Left renal cortex interstitium (tissue), 4 donors: ENCODE results near the gene OR5K2. TPM values are rescaled to one million over a fixed set of nuclear protein-coding genes. Genes with fewer than 3 reads are reported as not detected.

ENCODE experiments used
- DNase-seq, 4 donors: peaks; one replicate each; pipeline ENCODE4 v3.0.0-alpha.2; 2013; ENCODE audit warnings: low read depth in 4 of 4, low spot score in 2 of 4, missing footprints in 1 of 4
- polyA plus RNA-seq, 4 donors: library from polyadenylated mRNA; unstranded; fragments of 120-200 nt; gene quantifications; one replicate each; pipeline ENCODE4 v1.2.1, GENCODE V29; 2013; ENCODE audit not compliant: insufficient read length in 4 of 4

OR5K2 gene
- under 1 TPM in 3 of 4 donors, not detected in 1; 0.16 to 0.98 (median 0.18) TPM for polyA plus RNA-seq

DNA sequence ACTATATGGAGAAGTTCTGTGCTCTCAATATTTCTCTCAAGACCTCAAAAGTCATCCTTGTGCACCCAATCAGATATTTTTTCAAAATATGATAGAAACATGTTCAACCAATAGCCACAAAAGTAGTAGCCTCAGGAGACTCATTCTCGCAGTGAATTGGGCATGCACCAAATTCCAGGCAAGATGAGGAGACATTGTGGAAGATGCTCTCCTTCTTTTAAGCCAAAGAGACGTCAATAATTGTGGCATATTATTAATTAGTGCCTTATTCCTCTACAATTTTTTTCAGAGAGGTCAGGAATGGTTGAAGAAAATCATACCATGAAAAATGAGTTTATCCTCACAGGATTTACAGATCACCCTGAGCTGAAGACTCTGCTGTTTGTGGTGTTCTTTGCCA is at the start of gene OR5K2:
TSS of gene OR5K2 (plus strand) at position 301 of the 400 bp plus-strand sequence. CDS start at position 301, 0 bp downstream.
- no peak for DNase-seq

DNA sequence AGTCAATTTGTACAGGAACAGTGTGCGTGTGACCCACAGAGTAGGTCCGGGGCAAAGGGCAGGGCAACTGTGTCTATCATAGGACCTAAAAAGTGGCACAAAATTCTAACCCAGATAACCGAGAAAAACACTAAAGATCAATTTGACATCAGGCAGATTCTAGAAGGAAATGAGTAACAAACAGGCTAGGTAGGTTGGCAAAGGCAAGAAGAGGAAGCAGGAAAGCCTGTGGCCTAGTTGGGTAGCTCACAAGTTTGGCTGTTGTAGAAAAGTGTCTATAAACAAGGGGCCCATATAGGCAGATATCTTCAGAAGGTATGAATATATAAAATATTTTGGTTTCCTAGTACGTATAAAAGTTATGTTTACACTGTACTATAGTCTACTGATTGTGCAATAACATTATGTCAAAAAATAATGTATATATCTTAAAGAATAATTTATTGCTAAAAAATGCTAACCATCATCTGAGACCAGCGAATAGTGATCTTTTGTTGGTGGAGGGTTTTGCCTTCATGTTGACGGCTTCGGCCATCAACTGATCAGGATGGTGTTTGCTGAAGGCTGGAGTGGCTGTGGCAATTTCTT is 47.8 kb upstream of the OR5K2 start:
- DNase-seq, result no peak

DNA sequence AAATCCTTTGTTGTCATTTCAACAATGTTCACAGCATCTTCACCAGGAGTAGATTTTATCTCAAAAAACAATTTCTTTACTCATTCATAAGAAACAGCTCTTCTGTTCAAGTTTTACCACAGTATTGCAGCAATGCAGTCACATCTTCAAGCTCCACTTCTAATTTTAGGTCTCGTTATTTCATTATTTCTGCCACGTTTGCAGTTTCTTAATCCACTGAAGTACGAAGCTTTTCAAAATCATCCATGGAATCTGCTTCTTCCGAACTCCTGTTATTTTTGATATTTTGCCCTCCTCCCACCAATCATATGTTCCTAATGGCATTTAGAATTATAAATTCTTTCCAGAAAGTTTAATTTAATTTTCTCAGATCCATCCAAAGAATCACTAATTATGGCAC is 47.1 kb upstream of the OR5K2 start:
- no peak for DNase-seq

DNA sequence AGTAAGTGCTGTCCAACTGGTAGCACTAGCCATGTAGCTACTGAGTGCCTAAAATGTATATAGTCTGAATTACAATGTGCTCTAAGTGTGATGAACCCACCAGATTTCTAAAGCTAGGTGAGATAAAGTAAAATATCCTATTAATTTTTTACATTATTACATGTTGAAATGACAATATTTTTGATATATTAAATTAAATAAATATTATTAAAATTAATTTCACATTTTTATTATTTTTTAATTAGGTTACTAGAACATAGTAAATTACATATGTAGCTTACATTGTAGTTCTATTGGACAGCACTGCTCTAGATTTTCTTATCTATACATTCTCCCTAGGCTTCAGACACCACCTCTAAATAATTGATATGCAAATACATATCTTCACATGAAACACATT is 43.7 kb upstream of the OR5K2 start:
- DNase-seq, result no peak

DNA sequence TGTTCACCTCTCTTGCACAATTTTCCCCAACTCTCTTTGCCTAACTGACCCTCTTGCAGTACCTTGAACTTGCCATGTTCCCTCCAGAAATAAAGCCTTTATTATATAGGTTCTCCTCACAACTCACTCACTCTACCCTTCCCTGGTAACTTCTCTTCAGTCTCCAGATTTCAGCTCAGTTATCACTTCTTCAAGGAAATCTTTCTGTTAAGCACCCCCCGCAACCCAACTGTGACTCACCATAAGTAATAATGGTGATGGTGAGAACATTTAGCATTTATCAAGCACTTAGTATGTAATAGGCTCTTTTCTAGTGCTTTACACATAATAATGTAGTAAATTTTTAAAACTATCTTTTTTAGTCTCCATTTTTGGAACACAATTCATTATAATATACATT is 42.6 kb upstream of the OR5K2 start:
- no peak for DNase-seq

DNA sequence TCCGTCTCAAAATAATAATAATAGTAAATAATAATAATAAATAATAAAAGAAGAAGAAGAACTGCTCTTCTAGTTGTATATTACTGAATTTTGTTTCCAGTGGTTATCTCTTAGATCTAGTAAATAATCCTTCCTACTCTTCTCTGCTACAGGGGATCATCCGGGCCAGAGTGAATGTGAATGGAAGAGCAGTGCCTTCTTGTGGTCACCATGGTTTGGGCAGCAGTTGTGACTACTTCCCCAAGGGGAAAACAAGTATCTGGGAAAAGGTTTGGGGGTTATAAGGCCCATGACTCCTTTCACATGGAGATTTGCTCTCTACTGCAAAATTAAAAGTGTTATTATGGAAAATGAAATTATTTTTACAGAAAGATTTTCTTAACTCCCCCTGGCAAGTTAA is 39.9 kb upstream of the OR5K2 start:
- no peak for DNase-seq

DNA sequence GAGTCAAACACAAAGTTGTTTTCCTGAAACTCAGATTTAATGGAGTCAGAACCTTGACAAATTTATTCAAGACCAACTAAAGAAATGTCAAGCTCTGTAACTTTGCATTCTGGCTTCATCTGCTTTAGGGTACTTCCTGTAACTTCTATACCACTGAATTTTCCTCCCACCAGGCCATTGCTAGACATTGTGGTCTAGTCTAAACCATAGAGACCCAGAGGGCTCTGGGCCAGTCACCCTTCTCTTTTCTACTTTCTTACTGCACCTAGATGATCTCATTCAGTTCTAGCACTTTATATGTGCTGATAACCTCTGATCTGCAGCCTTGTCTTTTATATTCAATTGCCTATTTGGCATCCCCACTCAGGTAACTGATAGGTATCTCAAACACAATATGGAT is 37.3 kb upstream of the OR5K2 start:
- no peak for DNase-seq

DNA sequence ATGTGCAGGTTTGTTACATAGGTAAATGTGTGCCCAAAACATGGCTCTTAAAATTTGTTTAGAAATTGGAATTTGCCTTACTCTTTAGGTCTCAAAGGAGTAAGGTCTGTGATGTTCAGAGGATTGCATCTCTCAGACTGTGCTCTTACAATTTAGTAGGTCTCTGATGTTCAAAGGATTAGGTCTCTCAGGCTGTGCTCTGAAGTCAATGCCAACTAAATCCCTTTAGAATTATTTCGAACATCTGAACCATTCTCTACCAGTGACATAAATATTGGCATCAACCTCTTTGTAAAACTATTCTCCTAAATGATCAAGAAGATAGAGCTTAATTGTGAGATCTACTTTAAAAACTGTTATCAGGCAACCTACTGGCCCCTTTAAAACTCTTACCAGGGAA is 34.6 kb upstream of the OR5K2 start, which contains the start of gene OR5K1:
TSS of gene OR5K1 (plus strand) at position 301 of the 400 bp plus-strand sequence. CDS start 6,376 bp downstream, outside the sequence.
- no peak for DNase-seq

DNA sequence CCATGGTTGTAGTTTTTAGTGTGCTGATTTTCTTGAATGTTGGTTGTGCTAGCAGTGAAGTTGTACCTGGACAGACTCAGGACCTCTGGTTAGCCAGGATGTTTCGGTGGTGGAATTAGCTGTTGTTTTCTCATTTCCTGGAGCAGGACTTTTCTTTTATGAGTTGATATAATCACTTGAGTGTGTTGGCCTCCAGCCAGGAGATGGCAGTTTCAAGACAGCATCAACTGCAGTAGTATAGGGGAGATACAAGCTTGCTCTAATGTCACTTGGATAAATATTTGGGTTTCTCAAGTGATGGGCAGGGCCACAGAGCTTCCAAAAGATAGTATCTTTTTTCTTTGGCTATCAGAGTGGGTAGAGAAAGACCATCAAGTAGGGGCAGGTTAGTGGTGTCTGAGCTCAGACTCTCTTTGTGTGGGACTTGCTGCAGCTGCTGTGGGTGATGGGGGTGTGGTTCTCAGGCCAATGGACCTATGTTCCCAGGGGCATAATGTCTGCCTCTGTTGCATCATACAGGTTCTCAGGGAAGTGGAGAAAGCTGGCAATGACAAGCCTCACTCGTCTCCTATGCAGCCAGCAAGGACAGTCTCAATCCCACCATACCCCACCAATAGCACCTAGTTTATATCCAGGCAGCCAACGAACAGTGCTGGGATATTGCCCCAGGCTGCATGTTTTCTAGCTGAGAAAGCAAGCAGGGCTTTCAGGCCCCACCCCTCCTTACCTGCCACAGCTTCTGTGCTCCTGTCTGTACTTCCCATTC is 14.6 kb upstream of the OR5K2 start:
- no peak for DNase-seq

DNA sequence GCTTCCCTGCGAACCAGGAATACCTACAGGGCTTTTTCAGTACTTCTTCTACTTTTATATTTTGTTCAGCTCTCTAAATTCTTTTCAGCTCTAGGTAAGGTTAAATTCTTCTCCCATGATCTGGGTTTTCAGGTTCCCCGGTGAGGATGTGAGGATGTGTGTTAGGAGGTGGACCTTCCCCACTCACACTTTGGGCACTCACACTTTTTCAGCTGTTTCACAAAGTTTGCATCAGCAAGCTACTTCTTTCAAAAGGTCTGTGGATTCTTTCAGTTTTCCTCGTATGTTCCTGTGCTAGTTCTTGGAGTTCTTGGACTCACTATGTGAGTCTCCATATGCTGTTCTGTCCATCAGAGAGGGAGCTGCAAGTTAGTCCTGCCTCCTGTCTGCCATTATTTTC is 13.9 kb upstream of the OR5K2 start:
- DNase-seq, result no peak

DNA sequence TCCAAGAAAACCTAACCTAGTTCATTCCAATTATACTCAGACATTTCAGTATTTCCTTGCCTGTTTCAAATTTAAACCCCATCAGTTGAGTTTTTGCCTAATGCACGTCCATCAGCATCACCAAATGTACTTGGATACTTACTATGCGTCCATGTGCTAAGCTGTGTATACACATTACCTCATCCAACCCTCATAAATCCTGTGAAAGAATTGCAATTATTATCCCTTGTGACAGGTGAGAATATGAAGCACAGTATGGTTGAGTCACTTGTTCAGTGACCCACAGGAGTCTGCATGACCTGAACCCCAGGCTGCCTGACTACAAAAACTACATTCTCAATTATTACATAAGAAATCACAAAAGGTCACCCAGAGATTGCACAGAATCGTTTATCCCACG is 2.5 kb downstream of the OR5K2 start:
- DNase-seq, result no peak

DNA sequence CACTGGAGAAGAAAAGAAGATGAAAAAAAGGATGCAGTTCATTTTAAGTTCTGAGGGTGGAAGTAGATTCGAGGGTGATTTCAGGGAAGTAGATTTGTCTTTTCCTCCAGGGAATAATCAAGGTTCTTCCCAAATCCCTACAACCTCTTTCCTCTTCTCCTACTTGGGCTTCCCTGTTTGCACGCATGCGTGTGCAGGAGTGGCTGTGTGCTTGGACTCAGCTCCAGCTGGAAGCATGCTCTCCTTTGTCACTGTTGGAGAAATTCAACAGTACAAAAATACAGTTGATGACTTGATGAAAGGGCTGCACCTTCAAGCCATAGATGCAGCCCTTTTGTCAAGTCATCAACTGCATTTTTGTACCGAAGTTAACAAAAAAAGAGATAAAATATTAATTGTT is 3.8 kb downstream of the OR5K2 start:
- DNase-seq, result no peak

DNA sequence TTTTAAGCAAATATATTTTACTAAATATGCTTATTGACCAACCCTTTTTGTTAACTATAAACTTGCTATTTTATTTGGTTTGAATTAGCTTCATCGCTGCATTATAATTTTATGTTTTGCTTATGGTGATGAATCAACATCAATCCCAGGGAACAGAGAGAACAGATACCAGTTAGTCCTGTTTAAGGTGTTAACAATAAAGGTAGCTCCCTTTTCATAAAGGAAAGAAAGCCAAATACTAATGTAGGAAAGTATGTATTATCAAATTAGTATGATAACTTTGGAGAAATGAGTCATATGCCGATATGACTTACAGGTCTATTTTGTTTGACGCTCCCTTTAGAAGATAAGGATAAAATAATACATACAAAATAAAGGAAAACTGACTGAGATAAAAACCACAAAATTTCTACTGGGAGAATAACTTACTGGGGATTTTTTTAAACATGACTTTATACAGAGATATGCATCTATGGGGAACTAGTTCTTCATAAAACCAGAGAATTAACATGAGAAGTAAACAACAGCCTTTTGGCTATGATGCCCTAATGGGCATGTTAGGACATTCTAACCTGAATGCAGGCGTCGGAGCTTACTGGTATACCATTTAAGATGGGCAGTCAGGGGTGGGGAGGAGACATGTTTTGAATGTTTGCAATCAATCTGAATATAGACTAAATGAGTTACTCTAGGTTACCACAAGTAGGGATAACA is 4.5 kb downstream of the OR5K2 start:
- DNase-seq, result no peak

DNA sequence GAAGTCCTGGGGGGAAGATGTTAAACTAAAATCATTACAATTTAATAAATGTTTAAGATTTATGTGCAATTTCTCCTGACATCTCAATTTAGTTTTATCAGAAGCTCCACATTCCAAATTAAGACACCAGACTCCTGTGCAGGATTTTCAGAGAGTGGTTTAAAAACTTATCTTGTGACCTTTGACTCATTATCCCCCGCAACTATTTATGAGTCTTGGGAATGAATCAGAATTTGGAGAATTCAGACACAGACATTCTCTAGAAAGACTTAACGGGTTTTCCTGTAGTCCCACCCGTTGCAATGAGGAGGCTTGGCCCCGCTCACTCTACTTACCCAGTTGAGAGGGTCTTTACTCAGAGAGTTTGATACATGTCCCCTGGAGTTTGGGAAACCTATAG is 7.1 kb downstream of the OR5K2 start:
- no peak for DNase-seq

DNA sequence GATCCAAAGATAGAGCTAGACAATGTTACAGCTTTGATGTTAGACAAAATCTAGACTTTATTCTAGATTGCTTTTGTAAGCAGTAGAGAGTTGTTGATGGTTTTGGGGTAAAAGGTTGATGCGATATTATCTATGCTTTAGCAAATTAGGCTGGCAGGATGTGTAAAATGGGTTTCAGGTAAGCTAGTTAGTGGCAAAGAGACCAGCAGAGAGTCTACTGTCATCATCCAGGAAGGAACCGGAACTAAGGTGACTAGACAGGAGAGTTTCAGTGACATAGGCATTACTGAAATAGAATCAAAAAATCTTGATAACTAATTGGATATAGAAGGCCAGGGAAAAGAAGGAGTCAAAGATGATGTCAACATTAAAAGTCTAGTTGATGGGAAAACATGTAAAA is 11.1 kb downstream of the OR5K2 start:
- no peak for DNase-seq

DNA sequence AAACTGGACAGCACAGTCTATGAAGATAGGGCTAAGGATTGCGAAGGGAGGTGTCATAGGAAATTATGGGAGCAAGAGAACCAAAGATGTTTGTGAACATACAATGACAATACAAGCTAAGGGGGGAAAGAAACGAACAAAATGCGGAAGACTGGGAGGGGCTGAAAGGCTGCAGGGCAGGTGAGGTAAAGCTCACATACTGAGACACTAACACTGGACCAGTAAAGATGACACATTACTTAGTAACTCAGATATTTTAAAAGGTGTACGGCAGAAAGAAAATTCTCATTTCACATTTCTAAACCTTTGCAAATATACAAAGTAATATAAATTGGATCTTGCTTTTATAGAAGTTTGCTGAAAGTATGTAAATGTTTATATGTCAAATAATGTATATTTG is 15.1 kb downstream of the OR5K2 start:
- DNase-seq, result no peak

DNA sequence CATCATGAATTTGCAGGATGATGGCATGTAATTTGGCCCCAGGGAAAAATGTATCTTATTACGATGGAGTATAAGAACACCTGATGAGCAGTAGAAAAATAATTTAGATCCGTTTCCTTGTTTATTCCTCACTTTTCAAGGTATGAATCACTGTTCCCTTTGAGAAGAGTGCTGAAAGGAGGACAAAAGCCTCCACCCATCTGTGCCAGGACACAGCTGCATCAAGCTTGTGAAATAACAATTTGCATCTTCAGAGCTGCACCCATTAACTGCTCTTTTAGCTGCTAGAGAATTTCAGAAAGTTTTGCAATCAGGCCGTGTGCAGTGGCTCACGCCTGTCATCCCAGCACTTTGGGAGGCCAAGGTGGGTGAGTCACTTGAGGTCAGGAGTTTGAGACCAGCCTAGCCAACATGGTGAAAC is 15.6 kb downstream of the OR5K2 start:
- no peak for DNase-seq

DNA sequence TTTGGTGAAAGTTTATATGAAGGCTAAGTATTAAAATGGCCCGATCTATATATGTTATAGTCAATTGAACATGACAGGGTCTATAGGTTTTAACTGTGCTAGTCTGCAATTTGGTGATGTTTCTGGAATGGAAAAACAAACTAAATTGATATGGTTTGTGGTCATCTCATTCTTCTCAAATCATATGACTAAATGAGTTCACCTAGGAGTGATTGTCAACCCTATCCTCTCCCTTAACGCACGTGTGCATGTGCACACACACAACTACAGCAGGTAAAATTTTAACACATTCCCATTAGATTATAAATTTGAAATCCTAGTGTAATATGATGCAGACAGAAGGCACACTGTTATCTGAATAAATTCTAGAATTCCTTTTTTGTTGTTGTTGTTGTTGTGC is 16.3 kb downstream of the OR5K2 start:
- DNase-seq, result no peak

DNA sequence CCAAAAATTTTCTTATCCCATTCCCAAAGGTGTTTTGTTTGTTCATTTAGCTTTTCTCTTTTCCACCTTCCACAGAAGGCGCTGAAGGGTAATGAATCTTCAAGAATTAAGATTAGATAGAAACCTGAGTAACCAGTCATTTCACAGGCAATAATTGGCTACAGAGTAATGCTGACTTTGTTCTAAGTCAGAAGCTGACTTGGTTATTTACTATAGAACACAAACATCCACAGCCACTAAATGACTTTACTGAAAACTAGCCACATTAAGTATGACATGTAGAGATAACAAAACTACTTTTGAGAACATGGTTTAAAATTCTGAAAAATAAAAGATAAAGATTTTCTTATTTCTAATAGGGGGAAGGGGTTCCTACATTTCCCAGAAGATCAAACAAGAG is 17.5 kb downstream of the OR5K2 start:
- DNase-seq, result no peak

DNA sequence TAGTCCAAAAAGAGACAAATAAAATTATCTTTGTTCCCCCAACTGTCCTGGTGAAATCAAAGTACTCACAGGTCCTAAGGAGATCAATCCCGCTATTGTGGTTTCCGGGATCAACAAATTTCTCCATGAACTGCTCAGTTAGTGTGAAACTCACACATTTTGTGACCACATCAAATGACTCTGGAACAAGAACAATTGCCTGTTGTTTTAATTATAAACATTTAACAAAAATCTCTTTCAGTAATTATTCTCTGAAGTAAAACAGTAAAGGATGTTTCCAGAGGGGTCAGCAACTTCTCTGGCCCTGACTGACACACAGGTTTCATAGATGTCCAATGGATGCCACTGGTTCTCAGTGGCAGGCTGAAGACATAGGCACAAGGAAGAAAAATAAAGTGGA is 21.3 kb downstream of the OR5K2 start:
- no peak for DNase-seq

DNA sequence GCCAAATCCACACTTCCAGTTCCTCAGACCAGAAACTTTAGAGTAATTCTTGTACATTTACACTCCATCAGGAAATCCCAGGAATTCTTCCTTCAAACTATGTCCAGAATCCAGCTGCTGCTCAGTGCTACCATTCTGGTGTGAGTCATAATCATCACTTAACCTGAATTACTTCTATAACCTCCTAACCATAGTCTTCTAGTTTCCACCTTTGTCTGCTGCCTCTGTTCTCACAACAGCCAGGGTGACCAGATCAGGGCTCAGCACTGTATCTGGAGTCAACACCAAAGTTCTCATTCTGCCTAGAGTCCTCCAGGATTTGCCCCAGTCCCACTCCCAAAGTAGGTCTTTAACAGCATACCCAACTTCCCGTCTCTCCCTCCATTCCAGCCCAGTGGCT is 21.9 kb downstream of the OR5K2 start:
- no peak for DNase-seq
